ENCODE data around the gene ARFGAP2. TPM values are rescaled to one million over a fixed set of nuclear protein-coding genes. Genes with fewer than 3 reads are reported as not detected.

ARFGAP2 gene
- total and polyA plus RNA-seq, 2 of the 8 experiments (the other 6 are each of a cell fraction or from before 2014, with no cell fraction given): 50.2 to 64.0 TPM

DNA sequence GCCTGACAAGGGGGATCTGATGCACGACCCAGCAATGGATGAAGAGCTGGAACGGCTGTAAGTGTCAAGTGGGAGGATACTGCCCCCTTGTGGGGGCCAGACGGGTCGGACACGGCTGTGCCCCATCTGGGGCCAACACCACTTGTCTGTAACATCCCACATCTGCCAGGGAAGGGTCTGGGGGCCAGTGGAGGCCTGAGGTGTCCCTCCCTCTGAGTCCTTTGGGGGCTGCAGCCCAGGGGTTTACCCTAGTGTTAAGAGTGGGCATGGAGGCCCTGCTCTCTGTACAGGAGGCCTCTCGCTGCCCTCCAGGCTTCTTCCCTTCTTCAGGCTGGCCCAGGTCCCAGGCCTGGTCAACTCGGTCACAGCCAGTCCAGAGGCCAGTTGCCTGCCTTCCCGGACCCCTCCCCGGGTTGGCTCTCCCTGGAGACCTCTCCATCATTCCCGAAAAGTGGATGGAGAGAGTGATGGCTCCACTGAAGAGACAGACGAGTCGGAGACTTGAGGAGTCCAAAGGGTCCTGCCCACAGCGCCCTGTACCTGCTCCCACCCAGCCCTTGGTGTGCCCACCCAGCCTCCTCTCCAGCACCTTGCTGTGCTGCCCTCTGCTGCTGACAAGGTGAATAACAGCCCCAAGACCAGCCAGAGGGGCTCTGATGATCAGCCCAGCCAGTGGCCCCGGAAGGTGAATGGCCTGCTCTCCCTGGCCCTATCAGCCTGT, 15.4 kb downstream of the ARFGAP2 start:
- H3K9ac ChIP-seq (replicated peaks in 1 of 4; ENCODE audit: extremely low read depth in 1 of 4, low read depth in 3 of 4, low read length in 3 of 4): no peak overlapping the region
- no peak overlapping the region for H2BK12ac ChIP-seq (ENCODE audit: low read depth, low read length)
- DNase-seq (ENCODE audit: low read depth in 1 of 2, low spot score in 2 of 2) (peak in 1 of 2 experiments; percentile 90), FAIRE-seq (peak; percentile 68)
- H3K4me3 ChIP-seq (ENCODE audit: extremely low read depth in 1 of 4, insufficient read depth in 2 of 4, low read depth in 3 of 4, low read length in 4 of 4): no peak overlapping the region
- no peak overlapping the region for H4K5ac ChIP-seq (ENCODE audit: insufficient read length, low read depth, low read length)
- no peaks in the 10 kb centered on the region for H3K23me2 ChIP-seq (ENCODE audit: low read depth, low read length)
- no peak overlapping the region for H3K27ac ChIP-seq (ENCODE audit: low read depth, low read length)
- no peaks in the 10 kb centered on the region for H3K4me1 ChIP-seq (replicated peaks in 1 of 4; ENCODE audit: control insufficient read depth in 3 of 4, insufficient read depth in 4 of 4, low read length in 3 of 4)
- H3K36me3 ChIP-seq (ENCODE audit: control insufficient read depth in 2 of 4, insufficient read depth in 4 of 4, low read length in 3 of 4): peaks cover 5 to 18% (median 14%) of the 10 kb centered on the region in 4 experiments; a peak in 6 of 8 replicates
- no peak overlapping the region for H2AK5ac ChIP-seq (ENCODE audit: low read depth, low read length)
- 58% methylated on average over 11 of the region's 14 CpGs; no CpG with 5 or more reads in 1 of the 2 experiments for WGBS, 2 experiments (ENCODE audit: extremely low coverage in 1 of 2, insufficient coverage in 1 of 2, insufficient read length in 1 of 2, insufficient replicate concordance in 2 of 2, low coverage in 1 of 2, low lambda C conversion rate in 2 of 2, missing lambda C conversion rate in 1 of 2)
- H3K79me1 ChIP-seq (ENCODE audit: low read depth, low read length): no peaks in the 10 kb centered on the region
- peaks cover 0 to 5% of the 10 kb centered on the region in 2 experiments for H4K20me1 ChIP-seq (replicated peaks in 1 of 2; ENCODE audit: control insufficient read depth in 1 of 2, insufficient read depth in 2 of 2, low read length in 2 of 2)
- H3K23ac ChIP-seq (ENCODE audit: insufficient read length): no peak overlapping the region
- no peak overlapping the region for H3K56ac ChIP-seq (replicated peaks; ENCODE audit: insufficient read length, low read depth, low read length)
- H3K14ac ChIP-seq (ENCODE audit: insufficient read length): no peak overlapping the region
- no peaks in the 10 kb centered on the region for H3K79me2 ChIP-seq (ENCODE audit: control insufficient read depth in 1 of 2, insufficient read depth in 2 of 2, low read length in 2 of 2)
- H2BK120ac ChIP-seq (replicated peaks; ENCODE audit: low read depth, low read length): no peak overlapping the region
- H3K18ac ChIP-seq (ENCODE audit: extremely low read depth, low read length): no peak overlapping the region
- CTCF ChIA-PET (ENCODE audit: partially characterized antibody): interaction anchor here (0.6 to 4.2 kb wide), 29 partner anchors 8 to 437 kb away, joined by 3 to 32 read pairs (median 4); partner anchors contain the start of gene ARFGAP2
- no peak overlapping the region for H3K4me2 ChIP-seq (ENCODE audit: insufficient read depth in 1 of 2, low read depth in 2 of 2, low read length in 2 of 2)
- H3K9me3 ChIP-seq (ENCODE audit: insufficient read depth in 2 of 2, low read depth in 1 of 2, low read length in 1 of 2): no peaks in the 10 kb centered on the region
- H2BK5ac ChIP-seq (ENCODE audit: low read depth, low read length): no peak overlapping the region
- no peak overlapping the region for H4K91ac ChIP-seq (replicated peaks; ENCODE audit: insufficient read length, low read length)
- H2BK20ac ChIP-seq (ENCODE audit: low read length): no peak overlapping the region
- H3K4ac ChIP-seq (replicated peaks; ENCODE audit: insufficient read length, low read depth, low read length): no peak overlapping the region
- H4K8ac ChIP-seq (ENCODE audit: extremely low read depth, insufficient read depth, low read length): no peak overlapping the region; the same call in 1 of the 2 replicates
- H2AFZ ChIP-seq (ENCODE audit: low read length): no peak overlapping the region
- H2BK15ac ChIP-seq (ENCODE audit: low read length): no peak overlapping the region
- POLR2A ChIA-PET (ENCODE audit: partially characterized antibody): interaction anchor here (0.9 to 2.9 kb wide), 9 partner anchors 8 to 442 kb away, joined by 3 to 17 read pairs (median 4); partner anchors contain the start of genes ARFGAP2 and F2
- no peaks in the 10 kb centered on the region for H3K27me3 ChIP-seq (replicated peaks in 1 of 4; ENCODE audit: control insufficient read depth in 3 of 4, extremely low read depth in 1 of 4, insufficient read depth in 3 of 4, low read length in 3 of 4)
- TF ChIP-seq, protein P1, sequence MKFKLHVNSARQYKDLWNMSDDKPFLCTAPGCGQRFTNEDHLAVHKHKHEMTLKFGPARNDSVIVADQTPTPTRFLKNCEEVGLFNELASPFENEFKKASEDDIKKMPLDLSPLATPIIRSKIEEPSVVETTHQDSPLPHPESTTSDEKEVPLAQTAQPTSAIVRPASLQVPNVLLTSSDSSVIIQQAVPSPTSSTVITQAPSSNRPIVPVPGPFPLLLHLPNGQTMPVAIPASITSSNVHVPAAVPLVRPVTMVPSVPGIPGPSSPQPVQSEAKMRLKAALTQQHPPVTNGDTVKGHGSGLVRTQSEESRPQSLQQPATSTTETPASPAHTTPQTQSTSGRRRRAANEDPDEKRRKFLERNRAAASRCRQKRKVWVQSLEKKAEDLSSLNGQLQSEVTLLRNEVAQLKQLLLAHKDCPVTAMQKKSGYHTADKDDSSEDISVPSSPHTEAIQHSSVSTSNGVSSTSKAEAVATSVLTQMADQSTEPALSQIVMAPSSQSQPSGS (IDR thresholded peaks at IDR 0.05; ENCODE audit: low read length): no peak
- TF ChIP-seq JUN (IDR thresholded peaks at IDR 0.05; ENCODE audit: low read depth, low read length) (no peak), SIRT6 (IDR thresholded peaks at IDR 0.05; ENCODE audit: low read length) (no peak), BACH1 (IDR thresholded peaks at IDR 0.05; ENCODE audit: low read length) (no peak), EZH2 (IDR thresholded peaks at IDR 0.05; ENCODE audit: low read depth, low read length, severe bottlenecking) (no peak), FOSL1 (IDR thresholded peaks at IDR 0.05; ENCODE audit: insufficient read depth, low read depth, low read length) (no peak), KDM4A (IDR thresholded peaks at IDR 0.05; ENCODE audit: low read depth, low read length, severe bottlenecking) (no peak), NANOG (IDR thresholded peaks at IDR 0.05; ENCODE audit: insufficient read depth, low read depth, low read length, poor library complexity, severe bottlenecking) (peak; percentile 15), TCF12 (IDR thresholded peaks at IDR 0.05; ENCODE audit: low read depth, low read length) (no peak), RXRA (IDR thresholded peaks at IDR 0.05; ENCODE audit: insufficient read depth, low read depth, low read length) (no peak), SIX5 (IDR thresholded peaks at IDR 0.05; ENCODE audit: low read depth, low read length) (no peak)
